DMS114 treated with DMSO at 0.1 percent for 48 hours (cell line): Measurements from ENCODE around the gene MAP7D3.
"Not testable (repeated sequence)": the region's sequence is repeated elsewhere in the genome, so short reads cannot be mapped to it uniquely, and the experiment has no call there.

Experiments used
- DNase-seq: peaks from one replicate; lab custom pipeline; 2025; ENCODE audit not compliant: unreplicated experiment; lab: John Stamatoyannopoulos, UW

MAP7D3 gene

DNA sequence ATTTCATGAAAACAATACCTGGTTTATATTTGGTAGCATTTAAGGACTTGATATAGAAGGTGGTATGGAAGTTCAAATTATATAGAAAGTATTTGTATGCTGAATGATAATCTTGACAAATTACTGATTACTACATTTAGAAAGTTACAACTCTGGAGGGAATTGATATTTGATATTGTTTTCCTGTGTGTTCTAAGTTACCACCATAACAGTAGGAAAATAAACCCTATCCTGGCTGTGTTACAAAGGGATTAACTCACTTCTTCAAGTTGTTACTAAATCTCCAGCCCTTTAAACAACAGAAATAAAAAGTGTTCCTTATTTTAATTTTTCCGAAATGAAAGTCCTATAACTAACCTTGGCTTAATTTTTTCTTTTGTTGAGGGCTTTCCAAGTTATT is 67.3 kb downstream of the MAP7D3 start:
- no peak for DNase-seq

DNA sequence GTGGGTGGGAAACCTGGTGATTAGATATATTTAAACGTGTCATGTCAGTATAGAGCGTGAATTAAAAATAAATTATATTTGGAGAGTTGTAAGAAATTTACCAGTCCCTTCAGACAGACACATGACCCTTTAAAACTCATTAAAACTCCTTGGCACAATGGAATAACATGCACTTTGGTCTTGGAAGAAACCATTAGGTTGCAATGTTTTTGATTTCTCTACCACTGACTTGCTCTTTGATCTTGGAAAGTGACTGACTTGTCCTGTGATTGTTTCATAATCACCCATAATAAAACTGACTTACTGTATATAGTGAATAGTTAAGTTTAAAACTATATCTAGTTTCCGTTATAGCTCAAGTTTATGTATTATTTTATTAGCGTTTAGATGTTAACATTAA is 68.0 kb downstream of the MAP7D3 start:
- no peak for DNase-seq

DNA sequence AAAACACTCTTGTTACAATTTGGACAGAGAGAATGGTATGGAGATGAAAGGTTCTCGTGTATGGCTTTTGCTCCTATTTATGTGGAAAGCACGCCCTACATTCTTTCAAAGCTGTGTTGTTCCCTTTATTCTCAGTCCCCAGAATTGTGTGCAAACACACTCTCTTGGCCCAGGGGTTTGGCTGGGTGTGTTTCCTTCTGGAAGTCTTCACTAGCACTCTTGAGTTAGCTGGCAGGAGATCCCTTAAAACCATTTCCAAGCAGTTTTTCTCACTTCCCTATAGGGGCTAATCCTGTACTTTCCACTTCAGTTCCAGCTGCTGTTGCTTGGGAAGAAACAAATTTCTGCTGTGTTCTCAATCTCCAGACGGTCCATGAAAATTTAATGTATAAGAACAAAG is 68.8 kb downstream of the MAP7D3 start:
- no peak for DNase-seq

GRCh38 chrX:136179133-136179532 is 72.1 kb downstream of the MAP7D3 start:
- no peak for DNase-seq

DNA sequence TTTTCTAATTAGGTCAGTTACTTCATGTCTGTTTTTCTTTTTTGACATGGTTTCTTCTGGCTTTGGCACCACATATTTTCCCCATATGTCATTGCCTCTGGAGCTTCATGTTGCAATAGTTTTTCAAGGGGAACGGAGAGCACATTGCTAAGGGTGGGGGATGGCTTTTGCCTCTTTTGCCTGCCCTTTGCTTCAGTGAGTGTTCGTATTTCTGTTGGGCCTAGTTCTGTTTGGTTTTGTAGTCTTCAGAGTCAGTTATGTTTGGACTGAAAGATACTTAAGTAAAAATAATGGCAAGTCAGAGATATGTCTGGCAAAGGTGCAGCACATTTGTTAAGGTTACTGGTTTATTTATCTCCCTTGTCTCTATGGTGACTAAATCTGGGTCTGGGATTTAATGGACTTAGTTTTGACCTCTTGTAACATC is 74.8 kb downstream of the MAP7D3 start:
- DNase-seq = no peak

- no peak for DNase-seq
Observed at GRCh38 chrX:136171420-136171819, 79.8 kb downstream of the MAP7D3 start.

DNA sequence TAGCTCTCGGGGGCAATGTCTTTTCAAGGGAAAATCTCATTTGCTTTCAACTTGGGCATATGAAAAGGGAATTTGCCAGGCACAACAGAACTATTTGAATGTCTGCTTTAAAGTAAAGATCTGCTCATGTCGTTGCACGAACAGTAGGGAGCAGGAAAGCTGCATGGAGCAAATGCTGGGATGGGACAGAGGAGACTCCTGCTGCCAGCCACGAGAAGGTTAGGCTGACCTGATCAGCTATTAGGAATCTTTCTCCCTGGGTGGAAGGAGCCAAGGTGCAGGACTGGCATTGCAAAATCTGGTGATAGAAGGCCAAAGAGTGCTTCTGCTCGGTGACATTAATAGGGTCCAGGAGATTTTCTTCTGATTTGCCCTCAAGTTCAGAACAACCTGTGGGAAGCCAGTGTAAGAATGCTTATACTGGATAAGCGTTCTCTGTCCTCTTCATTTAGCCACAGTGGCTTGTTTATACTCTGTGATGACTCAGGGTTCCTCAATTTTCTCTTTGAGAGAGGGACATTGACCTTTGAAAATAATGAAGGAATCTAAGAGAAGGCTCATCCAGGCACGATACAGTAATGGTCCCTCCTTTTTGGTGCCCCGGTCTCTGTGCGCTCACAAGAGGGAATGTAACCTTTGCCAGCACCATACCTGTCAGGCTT is 80.9 kb downstream of the MAP7D3 start:
- DNase-seq = no peak

GRCh38 chrX:136168929-136169735 is 82.1 kb downstream of the MAP7D3 start:
- no peak for DNase-seq

DNA sequence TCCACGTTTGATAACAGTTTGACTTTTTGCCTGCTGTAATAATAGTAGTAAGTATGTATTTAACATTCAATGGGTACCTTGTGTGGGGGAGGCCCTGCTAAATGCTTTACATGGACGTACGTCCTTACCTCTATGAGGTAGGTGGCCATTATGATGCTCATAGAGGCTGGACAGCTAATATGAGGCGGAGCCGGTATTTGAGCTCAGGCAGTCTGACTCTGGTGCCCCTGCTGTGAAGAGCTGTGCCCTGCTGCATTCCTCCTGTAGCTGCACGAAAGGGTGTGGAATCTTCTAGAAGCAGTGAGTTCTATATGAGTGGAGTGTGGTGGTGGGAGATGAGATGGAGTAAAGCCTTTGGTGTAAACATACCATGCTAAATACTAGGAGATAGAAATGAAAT is 83.2 kb downstream of the MAP7D3 start:
- DNase-seq = not testable (repeated sequence)

- no peak for DNase-seq
Observed at GRCh38 chrX:136166221-136166855, 84.9 kb downstream of the MAP7D3 start.

DNA sequence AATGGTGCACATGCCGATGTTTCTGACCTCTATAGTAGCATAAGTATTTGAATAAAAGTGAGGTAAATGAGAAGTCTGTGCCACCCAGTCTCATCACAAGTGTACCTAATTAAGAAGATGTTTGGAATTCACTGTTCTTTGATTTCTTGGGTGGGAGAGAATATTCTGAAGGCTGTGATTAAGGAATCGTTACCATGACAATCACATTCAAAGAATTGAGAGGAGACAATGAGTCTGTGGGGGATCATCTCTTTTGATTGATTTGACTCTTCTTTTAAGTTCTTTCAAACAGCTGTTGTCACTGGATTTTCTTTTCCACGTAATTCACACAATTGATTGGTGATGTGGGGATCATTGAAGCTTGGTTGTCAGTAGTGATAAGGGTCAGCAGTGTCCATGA is 85.8 kb downstream of the MAP7D3 start:
- DNase-seq = no peak

DNA sequence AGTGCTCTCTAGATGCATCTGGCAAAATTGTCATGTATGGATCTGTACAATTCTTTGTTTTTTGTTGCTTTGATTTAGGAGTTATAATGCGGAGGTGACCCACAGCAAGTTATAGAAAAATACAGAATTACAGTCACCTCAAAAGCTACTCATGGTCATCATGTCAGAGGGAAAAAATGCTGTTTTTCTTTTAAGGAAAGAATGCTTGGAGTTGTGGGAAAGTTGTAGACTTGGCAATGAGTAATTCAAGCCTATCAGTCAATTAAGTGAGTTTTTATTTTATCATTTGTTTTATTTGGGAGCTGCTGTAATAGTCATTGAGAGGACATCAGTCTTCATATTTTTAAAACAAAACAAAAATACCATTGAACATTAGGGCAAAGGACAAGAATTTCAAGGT is 87.5 kb downstream of the MAP7D3 start:
- DNase-seq = no peak
